KMS-11 (cell line): ENCODE data around the gene TSPO2.
A peak's percentile ranks its signal among the peaks of the same experiment; 100 is the strongest.

Experiments used
- H2AFZ ChIP-seq: fragments of 200-600 bp; sonication (generic); 2 replicates; pipeline ENCODE4 v1.6.1; 2016; ENCODE audit warnings: antibody characterized with exemption, mixed run types, low read depth
- H3K27ac ChIP-seq: fragments of 200-600 bp; sonication (generic); 2 replicates; pipeline ENCODE4 v1.6.1; 2016; ENCODE audit warnings: mild to moderate bottlenecking, mixed run types
- H3K27me3 ChIP-seq: fragments of 200-600 bp; sonication (generic); 2 replicates; pipeline ENCODE4 v1.6.1; 2017; ENCODE audit warnings: mild to moderate bottlenecking, low read depth, mixed run types, moderate library complexity; ENCODE audit not compliant: insufficient read depth
- H3K36me3 ChIP-seq: fragments of 200-600 bp; sonication (generic); 2 replicates; pipeline ENCODE4 v1.6.1; 2017; ENCODE audit warnings: mild to moderate bottlenecking, mixed run types; ENCODE audit not compliant: insufficient read depth
- H3K4me1 ChIP-seq: fragments of 200-600 bp; sonication (generic); 2 replicates; pipeline ENCODE4 v1.6.1; 2016; ENCODE audit warnings: mild to moderate bottlenecking, low read depth, mixed run types; ENCODE audit not compliant: poor library complexity, severe bottlenecking
- H3K4me2 ChIP-seq: fragments of 200-600 bp; sonication (generic); 2 replicates; pipeline ENCODE4 v1.7.0; 2016; ENCODE audit warnings: mild to moderate bottlenecking, mixed run types
- H3K4me3 ChIP-seq: fragments of 200-600 bp; sonication (generic); IDR thresholded peaks from 2 replicates; pipeline ENCODE4 v1.6.1; 2017; ENCODE audit warnings: low read depth, low read length, mixed read lengths; ENCODE audit not compliant: insufficient read depth
- H3K79me2 ChIP-seq: fragments of 200-600 bp; sonication (generic); 2 replicates; pipeline ENCODE4 v1.6.1; 2016; ENCODE audit warnings: low read depth, mixed run types; ENCODE audit not compliant: insufficient read depth
- H3K9ac ChIP-seq: fragments of 200-600 bp; sonication (generic); 2 replicates; pipeline ENCODE4 v1.6.1; 2016; ENCODE audit warnings: mild to moderate bottlenecking, mixed run types
- H4K20me1 ChIP-seq: fragments of 200-600 bp; sonication (generic); 2 replicates; pipeline ENCODE4 v1.6.1; 2016; ENCODE audit warnings: mild to moderate bottlenecking, mixed run types; ENCODE audit not compliant: insufficient read depth
- TF ChIP-seq, protein P1 (sequence below): fragments of 200-600 bp; sonication (generic); conservative IDR thresholded peaks from 2 replicates; pipeline ENCODE4 v1.6.1; 2017; ENCODE audit warnings: low read depth, mild to moderate bottlenecking, antibody characterized with exemption, low read length, moderate library complexity, mixed read lengths

TSPO2 gene

DNA sequence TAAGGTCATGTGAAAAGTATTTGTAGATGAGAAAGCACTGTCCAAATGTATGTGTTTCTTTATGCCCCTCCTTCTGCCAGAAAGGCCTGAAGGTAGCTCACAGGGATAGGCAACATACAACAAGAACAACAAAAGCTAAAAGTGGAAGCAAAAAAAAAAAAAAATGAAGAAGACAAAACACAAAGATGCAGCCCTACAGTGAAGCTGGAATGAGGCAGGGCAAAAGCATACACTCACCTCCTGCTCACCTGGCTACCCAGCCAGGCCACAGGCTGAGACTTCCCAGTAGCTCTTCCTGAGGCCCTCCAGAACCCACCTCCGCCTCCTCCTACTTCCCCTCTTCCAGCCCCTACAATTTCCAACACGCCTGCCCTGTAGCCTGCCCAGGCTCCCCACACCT lies 5.7 kb upstream of the TSPO2 start:
- H3K4me1 ChIP-seq = no peaks in the 10 kb centered on the region
- H3K79me2 ChIP-seq = no peaks in the 10 kb centered on the region
- H3K27me3 ChIP-seq = no peaks in the 10 kb centered on the region
- TF ChIP-seq, protein P1, sequence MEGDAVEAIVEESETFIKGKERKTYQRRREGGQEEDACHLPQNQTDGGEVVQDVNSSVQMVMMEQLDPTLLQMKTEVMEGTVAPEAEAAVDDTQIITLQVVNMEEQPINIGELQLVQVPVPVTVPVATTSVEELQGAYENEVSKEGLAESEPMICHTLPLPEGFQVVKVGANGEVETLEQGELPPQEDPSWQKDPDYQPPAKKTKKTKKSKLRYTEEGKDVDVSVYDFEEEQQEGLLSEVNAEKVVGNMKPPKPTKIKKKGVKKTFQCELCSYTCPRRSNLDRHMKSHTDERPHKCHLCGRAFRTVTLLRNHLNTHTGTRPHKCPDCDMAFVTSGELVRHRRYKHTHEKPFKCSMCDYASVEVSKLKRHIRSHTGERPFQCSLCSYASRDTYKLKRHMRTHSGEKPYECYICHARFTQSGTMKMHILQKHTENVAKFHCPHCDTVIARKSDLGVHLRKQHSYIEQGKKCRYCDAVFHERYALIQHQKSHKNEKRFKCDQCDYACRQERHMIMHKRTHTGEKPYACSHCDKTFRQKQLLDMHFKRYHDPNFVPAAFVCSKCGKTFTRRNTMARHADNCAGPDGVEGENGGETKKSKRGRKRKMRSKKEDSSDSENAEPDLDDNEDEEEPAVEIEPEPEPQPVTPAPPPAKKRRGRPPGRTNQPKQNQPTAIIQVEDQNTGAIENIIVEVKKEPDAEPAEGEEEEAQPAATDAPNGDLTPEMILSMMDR = no peak
- no peak overlapping the region for H3K4me3 ChIP-seq
- H2AFZ ChIP-seq = no peak overlapping the region
- H4K20me1 ChIP-seq = no peaks in the 10 kb centered on the region
- no peaks in the 10 kb centered on the region for H3K36me3 ChIP-seq
- H3K27ac ChIP-seq = no peak overlapping the region
- H3K4me2 ChIP-seq = no peak overlapping the region
- no peak overlapping the region for H3K9ac ChIP-seq

DNA sequence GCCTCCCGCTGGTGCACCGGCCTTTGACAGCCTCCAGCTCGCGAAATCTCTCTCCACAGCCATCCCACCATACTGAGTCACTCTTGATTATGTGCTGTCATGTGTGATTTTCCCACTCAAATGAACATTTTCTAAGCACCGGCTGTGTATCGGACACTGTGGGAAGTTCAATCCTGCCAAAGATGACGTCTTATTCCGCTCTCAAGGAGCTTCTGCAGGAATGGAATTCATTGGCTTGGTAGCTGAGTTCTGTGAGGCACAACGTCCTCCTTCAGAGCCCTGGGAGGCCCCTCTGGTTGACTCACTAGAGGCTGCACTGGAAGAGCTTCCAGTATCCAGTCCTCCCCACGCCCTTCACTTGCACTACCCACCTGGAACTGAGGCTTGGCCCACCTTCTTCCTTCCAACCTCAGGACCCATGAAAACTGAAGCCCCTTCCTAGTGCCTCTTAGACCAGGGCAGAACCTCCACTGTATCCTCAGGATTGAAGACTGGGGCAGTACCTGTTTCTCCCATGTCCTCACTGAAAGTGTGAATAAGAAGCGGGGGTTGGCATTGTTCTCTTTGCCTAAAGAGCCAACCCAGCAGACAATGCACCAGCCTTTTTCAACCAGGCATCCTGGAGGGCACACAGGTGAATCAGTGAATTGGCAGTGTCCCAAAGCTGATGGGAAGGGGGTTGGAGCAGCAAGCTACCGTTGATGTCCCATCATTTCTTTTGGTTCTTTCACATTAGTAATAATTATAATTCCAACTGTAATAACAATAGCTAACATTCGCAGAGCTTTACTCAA lies 5.0 kb upstream of the TSPO2 start:
- Histone ChIP-seq H4K20me1 (no peaks in the 10 kb centered on the region), H3K36me3 (no peaks in the 10 kb centered on the region), H2AFZ (no peak overlapping the region), H3K4me1 (no peaks in the 10 kb centered on the region), H3K4me2 (no peak overlapping the region), H3K9ac (no peak overlapping the region), H3K79me2 (no peaks in the 10 kb centered on the region), H3K27ac (no peak overlapping the region), H3K4me3 (no peak overlapping the region), H3K27me3 (no peaks in the 10 kb centered on the region)
- TF ChIP-seq, protein P1 = no peak

DNA sequence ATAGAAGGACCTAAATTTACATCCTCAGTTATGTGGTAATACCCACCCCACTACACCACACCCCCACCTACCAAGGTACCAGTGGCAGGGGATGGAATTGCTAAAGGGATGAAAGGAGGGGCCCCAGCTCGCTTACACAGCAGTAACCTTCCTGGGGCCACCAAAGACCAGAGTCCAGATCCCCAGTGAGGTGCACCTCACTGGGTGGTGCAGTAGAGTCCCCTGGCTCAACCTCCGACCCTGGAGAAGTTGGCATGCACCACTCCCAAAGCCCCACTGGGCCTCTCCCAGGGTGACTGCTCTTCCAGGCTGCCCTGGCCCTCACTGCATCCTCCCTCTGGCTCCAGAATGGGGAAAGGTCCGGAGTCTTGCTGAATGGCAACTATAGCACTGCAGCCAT lies 4.1 kb upstream of the TSPO2 start:
- Histone ChIP-seq H3K27me3 (no peaks in the 10 kb centered on the region), H3K4me2 (no peak overlapping the region), H3K79me2 (no peaks in the 10 kb centered on the region), H3K4me3 (no peak overlapping the region), H3K36me3 (no peaks in the 10 kb centered on the region), H3K27ac (no peak overlapping the region), H3K9ac (no peak overlapping the region), H3K4me1 (no peaks in the 10 kb centered on the region), H4K20me1 (no peaks in the 10 kb centered on the region), H2AFZ (no peak overlapping the region)
- TF ChIP-seq, protein P1 = no peak

DNA sequence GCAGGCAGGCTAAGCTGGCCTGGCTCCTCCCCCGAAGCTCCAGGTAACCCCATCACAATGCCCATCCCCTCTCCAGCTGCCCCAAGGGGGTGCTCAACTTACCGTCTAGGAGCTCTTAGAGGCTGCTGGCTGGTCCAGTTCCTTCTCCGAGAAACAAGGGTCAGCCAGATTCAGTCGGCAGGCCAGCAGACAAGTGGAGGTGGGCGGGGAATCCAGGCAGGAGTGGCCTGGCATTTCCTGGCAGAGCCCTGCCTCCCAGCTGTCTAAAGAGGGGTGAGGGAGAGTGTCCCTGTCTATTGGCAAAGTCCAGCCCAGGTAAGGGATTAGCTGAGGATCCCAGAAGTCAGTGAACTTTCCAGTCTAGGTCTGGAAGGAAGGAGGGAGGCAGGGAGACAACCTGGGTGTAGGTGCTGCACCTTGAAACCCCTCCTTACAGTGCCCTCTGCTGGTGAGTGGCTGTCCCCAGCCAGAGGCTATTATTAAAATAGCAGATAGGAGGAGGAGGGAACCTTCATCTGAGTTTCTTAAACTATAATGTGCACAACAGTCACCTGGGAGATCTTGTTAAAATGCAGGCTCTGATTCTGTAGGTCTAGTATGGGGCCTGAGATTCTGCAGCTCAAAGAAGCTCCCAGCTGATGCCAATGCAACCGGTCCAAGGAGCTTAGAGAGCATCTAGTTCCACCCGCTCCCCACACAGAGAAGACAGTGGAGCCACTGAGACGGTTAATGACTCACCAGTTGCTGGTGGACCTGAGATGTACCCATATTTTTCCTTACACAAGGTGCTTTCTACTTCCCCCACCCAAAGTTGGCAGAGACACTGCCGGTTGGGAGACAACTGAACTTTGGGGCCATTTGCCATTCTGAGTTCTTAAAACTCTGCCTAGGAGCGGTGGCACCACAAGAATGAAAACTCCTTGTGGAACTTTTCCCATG lies 2.9 kb upstream of the TSPO2 start, which contains the start of gene UNC5CL:
Gene UNC5CL, minus strand, starts transcription at position 162 of the 939 bp plus-strand sequence. CDS start 4,147 bp downstream, outside the sequence.
- H3K4me3 ChIP-seq = no peak within 1 kb of the TSS
- H3K4me2 ChIP-seq = no peak within 1 kb of the TSS
- no peak within 1 kb of the TSS for H3K27ac ChIP-seq
- H3K4me1 ChIP-seq = no peaks in the 10 kb centered on the region
- no peak within 1 kb of the TSS for H3K9ac ChIP-seq
- H2AFZ ChIP-seq = no peak within 1 kb of the TSS
- no peaks in the 10 kb centered on the region for H3K79me2 ChIP-seq
- H3K27me3 ChIP-seq = no peaks in the 10 kb centered on the region
- no peaks in the 10 kb centered on the region for H4K20me1 ChIP-seq
- no peaks in the 10 kb centered on the region for H3K36me3 ChIP-seq
- TF ChIP-seq, protein P1 = peak; percentile 78
